Loucy (cell line): ENCODE data around the gene NEK6.

Source experiments
- H2AFZ ChIP-seq: fragments of 200-600 bp; sonication (generic); 2 replicates; pipeline ENCODE4 v1.6.0; 2016; ENCODE audit warnings: antibody characterized with exemption, mild to moderate bottlenecking, low read length, moderate library complexity
- H3F3A ChIP-seq: fragments of 200-600 bp; 2 replicates; pipeline ENCODE4 v1.6.0; 2016; ENCODE audit warnings: antibody characterized with exemption, low read depth, mild to moderate bottlenecking
- H3K27me3 ChIP-seq: fragments of 200-600 bp; sonication (generic); 2 replicates; pipeline ENCODE4 v1.6.1; 2014; ENCODE audit warnings: low read length, mild to moderate bottlenecking; ENCODE audit not compliant: insufficient read depth, poor library complexity, severe bottlenecking
- H3K36me3 ChIP-seq: fragments of 200-600 bp; sonication (generic); 2 replicates; pipeline ENCODE4 v1.6.1; 2016; ENCODE audit warnings: low read length; ENCODE audit not compliant: insufficient read depth
- H3K4me1 ChIP-seq: fragments of 200-600 bp; sonication (generic); 2 replicates; pipeline ENCODE4 v1.5.1; 2014; ENCODE audit warnings: low read length, mild to moderate bottlenecking; ENCODE audit not compliant: insufficient read depth, poor library complexity, severe bottlenecking
- H3K4me2 ChIP-seq: fragments of 200-600 bp; sonication (generic); 2 replicates; pipeline ENCODE4 v1.6.0; 2014; ENCODE audit warnings: antibody characterized with exemption, low read length, low read depth, mild to moderate bottlenecking; ENCODE audit not compliant: poor library complexity, severe bottlenecking
- H3K4me3 ChIP-seq: fragments of 200-600 bp; sonication (generic); 2 replicates; pipeline ENCODE4 v1.5.1; 2014; ENCODE audit warnings: low read length, mild to moderate bottlenecking, mixed read lengths; ENCODE audit not compliant: poor library complexity, severe bottlenecking
- H3K79me2 ChIP-seq: fragments of 200-600 bp; sonication (generic); 2 replicates; pipeline ENCODE4 v1.6.1; 2014; ENCODE audit warnings: low read length; ENCODE audit not compliant: insufficient read depth
- H3K9ac ChIP-seq: fragments of 200-600 bp; sonication (generic); 2 replicates; pipeline ENCODE4 v1.6.0; 2014; ENCODE audit warnings: mild to moderate bottlenecking, low read depth, low read length, moderate library complexity; ENCODE audit not compliant: poor library complexity, severe bottlenecking
- H3K9me2 ChIP-seq: fragments of 200-600 bp; sonication (generic); replicated peaks from 2 replicates; pipeline ENCODE4 v1.6.1; 2016; ENCODE audit warnings: low read depth, low read length, mixed read lengths
- H3K9me3 ChIP-seq: fragments of 200-600 bp; sonication (generic); 2 replicates; pipeline ENCODE4 v1.6.1; 2014; ENCODE audit warnings: mild to moderate bottlenecking, antibody characterized with exemption, low read length, low read depth; ENCODE audit not compliant: insufficient read depth
- H4K20me1 ChIP-seq: fragments of 200-600 bp; sonication (generic); 2 replicates; pipeline ENCODE4 v1.6.0; 2014; ENCODE audit warnings: antibody characterized with exemption, low read length, mild to moderate bottlenecking; ENCODE audit not compliant: insufficient read depth, poor library complexity, severe bottlenecking
- CTCF ChIP-seq: fragments of 200-600 bp; sonication (generic); conservative IDR thresholded peaks from 2 replicates; pipeline ENCODE4 v1.5.1; 2014; ENCODE audit warnings: mild to moderate bottlenecking, antibody characterized with exemption, low read length
- EZH2phosphoT487 ChIP-seq: fragments of 200-600 bp; IDR thresholded peaks from 2 replicates; pipeline ENCODE4 v1.6.1; 2018; ENCODE audit warnings: antibody characterized with exemption, mild to moderate bottlenecking, moderate library complexity, borderline replicate concordance

Gene NEK6

GRCh38 chr9:124257844-124258606, at the start of gene NEK6:
NEK6 (plus strand) TSS chr9:124257949; CDS start chr9:124301965, 44,016 bp downstream.
- H3K79me2 ChIP-seq, result no peaks in the 10 kb centered on the region
- H4K20me1 ChIP-seq, result no peaks in the 10 kb centered on the region
- no peak for TF ChIP-seq EZH2phosphoT487
- no peak for TF ChIP-seq CTCF
- H3K4me1 ChIP-seq, result peaks cover 4% of the 10 kb centered on the region
- H3K36me3 ChIP-seq, result no peaks in the 10 kb centered on the region
- H3K9me3 ChIP-seq, result no peaks in the 10 kb centered on the region
- no peak within 1 kb of the TSS for H3K4me2 ChIP-seq
- no peaks in the 10 kb centered on the region for H3K9me2 ChIP-seq
- no peak within 1 kb of the TSS for H3K9ac ChIP-seq
- H3K27me3 ChIP-seq, result no peaks in the 10 kb centered on the region
- H2AFZ ChIP-seq, result no peak within 1 kb of the TSS
- no peaks in the 10 kb centered on the region for H3F3A ChIP-seq
- no peak within 1 kb of the TSS for H3K4me3 ChIP-seq

- no peaks in the 10 kb centered on the region for H3K27me3 ChIP-seq
- H3K4me1 ChIP-seq, result peaks cover 64% of the 10 kb centered on the region
- H3K9ac ChIP-seq, result peak overlapping the region; percentile 48
- no peaks in the 10 kb centered on the region for H3K9me3 ChIP-seq
- H3K79me2 ChIP-seq, result no peaks in the 10 kb centered on the region
- H4K20me1 ChIP-seq, result no peaks in the 10 kb centered on the region
- H3K4me3 ChIP-seq, result peak overlapping the region; percentile 56
- no peaks in the 10 kb centered on the region for H3K9me2 ChIP-seq
- peak overlapping the region; percentile 76 for H3K4me2 ChIP-seq
- H2AFZ ChIP-seq, result no peak overlapping the region
- peaks cover 8% of the 10 kb centered on the region; the same call in 1 of the 2 replicates for H3F3A ChIP-seq
- no peak for TF ChIP-seq CTCF
- no peaks in the 10 kb centered on the region for H3K36me3 ChIP-seq
These were observed 49.2 kb upstream of the NEK6 start for GRCh38 chr9:124208571-124208970.

GRCh38 chr9:124209279-124209678, 48.5 kb upstream of the NEK6 start:
- H3K4me1 ChIP-seq, result peaks cover 69% of the 10 kb centered on the region
- no peak for TF ChIP-seq EZH2phosphoT487
- TF ChIP-seq CTCF, result no peak

More at GRCh38 chr9:124209279-124209678, 48.5 kb upstream of the NEK6 start:
- Histone ChIP-seq H3K79me2 (no peaks in the 10 kb centered on the region), H3K9me2 (no peaks in the 10 kb centered on the region), H3K36me3 (no peaks in the 10 kb centered on the region), H3K4me3 (peak overlapping the region; percentile 56), H2AFZ (no peak overlapping the region; the same call in 1 of the 2 replicates), H3F3A (peaks cover 8% of the 10 kb centered on the region; the same call in 1 of the 2 replicates), H3K27me3 (no peaks in the 10 kb centered on the region), H4K20me1 (no peaks in the 10 kb centered on the region), H3K4me2 (peak overlapping the region; percentile 76), H3K9me3 (no peaks in the 10 kb centered on the region), H3K9ac (peak overlapping the region; percentile 48)
